Esophagus squamous epithelium (tissue), 4 donors: ENCODE results near the gene NOL11.
"Not testable (repeated sequence)": the region's sequence is repeated elsewhere in the genome, so short reads cannot be mapped to it uniquely, and the experiment has no call there.

Source experiments
- CTCF ChIP-seq, 6 experiments: fragments of 450-650 bp in 4 of 6; fragments of 200-600 bp in 2 of 6; sonication (generic) in 2 of 6; IDR thresholded peaks; one replicate each; pipeline ENCODE4 v1.5.1; 2016 to 2019; ENCODE audit warnings: antibody characterized with exemption in 6 of 6, mild to moderate bottlenecking in 4 of 6, moderate library complexity in 4 of 6
- POLR2A ChIP-seq, 4 donors: fragments of 450-650 bp; IDR thresholded peaks; one replicate each; pipeline ENCODE4 v1.6.1; 2017; ENCODE audit warnings: antibody characterized with exemption in 4 of 4, mild to moderate bottlenecking in 4 of 4, moderate library complexity in 3 of 4

GRCh38 chr17:67754686-67755085 is 37.0 kb downstream of the NOL11 start:
- not testable (repeated sequence) for TF ChIP-seq POLR2A, CTCF (IDR thresholded peaks at IDR 0.05)
